Esophagus squamous epithelium (tissue), 4 donors: Measurements from ENCODE around the gene TNFRSF11A.

ENCODE experiments used
- POLR2A ChIP-seq, 4 donors: fragments of 450-650 bp; IDR thresholded peaks; one replicate each; pipeline ENCODE4 v1.6.1; 2017; ENCODE audit warnings: antibody characterized with exemption in 4 of 4, mild to moderate bottlenecking in 4 of 4, moderate library complexity in 3 of 4
- TF ChIP-seq, protein P1 (sequence below), 6 experiments: fragments of 450-650 bp in 4 of 6; fragments of 200-600 bp in 2 of 6; sonication (generic) in 2 of 6; IDR thresholded peaks; one replicate each; pipeline ENCODE4 v1.5.1; 2016 to 2019; ENCODE audit warnings: antibody characterized with exemption in 6 of 6, mild to moderate bottlenecking in 4 of 6, moderate library complexity in 4 of 6

DNA sequence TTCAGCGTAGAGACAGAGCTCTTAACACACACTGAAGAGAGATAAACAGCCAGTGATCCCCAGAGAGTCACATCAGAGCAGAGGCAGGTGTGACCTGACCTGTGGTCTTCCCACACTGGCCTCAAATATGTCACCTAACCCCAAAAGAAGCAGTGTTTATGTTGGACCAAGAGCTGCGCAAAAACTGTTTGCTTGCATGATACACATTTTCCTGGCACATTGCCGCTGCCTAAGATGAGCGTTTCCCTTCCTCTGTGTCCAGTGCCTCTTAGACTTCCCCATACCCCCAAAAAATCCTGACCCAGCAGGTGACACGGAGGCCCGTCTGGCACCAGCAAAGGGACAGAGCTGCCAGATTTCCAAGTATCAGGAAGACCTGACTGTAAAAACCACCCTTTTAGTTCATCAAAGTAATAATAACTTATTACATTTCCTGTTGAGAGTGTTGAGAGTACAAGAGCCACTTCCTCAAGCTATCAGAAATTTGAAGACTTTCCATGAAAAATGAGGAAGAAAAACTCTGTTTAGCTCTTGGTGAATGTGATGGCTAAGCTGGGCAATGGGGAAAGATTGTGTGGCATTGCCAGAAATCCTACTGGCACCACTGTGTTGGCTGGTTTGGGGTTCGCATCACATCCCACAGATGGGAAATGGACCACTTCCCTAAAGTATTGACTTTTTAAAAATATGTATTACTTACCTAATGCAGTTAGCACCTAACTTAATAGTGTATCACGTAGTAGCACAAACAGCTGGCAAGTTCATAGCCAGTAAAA lies 6.7 kb downstream of the TNFRSF11A start:
- TF ChIP-seq POLR2A (IDR thresholded peaks at IDR 0.05): no peak
- TF ChIP-seq, protein P1, sequence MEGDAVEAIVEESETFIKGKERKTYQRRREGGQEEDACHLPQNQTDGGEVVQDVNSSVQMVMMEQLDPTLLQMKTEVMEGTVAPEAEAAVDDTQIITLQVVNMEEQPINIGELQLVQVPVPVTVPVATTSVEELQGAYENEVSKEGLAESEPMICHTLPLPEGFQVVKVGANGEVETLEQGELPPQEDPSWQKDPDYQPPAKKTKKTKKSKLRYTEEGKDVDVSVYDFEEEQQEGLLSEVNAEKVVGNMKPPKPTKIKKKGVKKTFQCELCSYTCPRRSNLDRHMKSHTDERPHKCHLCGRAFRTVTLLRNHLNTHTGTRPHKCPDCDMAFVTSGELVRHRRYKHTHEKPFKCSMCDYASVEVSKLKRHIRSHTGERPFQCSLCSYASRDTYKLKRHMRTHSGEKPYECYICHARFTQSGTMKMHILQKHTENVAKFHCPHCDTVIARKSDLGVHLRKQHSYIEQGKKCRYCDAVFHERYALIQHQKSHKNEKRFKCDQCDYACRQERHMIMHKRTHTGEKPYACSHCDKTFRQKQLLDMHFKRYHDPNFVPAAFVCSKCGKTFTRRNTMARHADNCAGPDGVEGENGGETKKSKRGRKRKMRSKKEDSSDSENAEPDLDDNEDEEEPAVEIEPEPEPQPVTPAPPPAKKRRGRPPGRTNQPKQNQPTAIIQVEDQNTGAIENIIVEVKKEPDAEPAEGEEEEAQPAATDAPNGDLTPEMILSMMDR (IDR thresholded peaks at IDR 0.05): no peak
